GM21717 (cell line): Measurements from ENCODE around the gene DUOX1.
"Not testable (repeated sequence)": the region's sequence is repeated elsewhere in the genome, so short reads cannot be mapped to it uniquely, and the experiment has no call there.

ENCODE experiments used
- ATAC-seq: cut with Tn5 transposase; IDR thresholded peaks from one replicate; pipeline ENCODE4 v1.9.1; 2021; ENCODE audit warnings: mild to moderate bottlenecking, moderate library complexity; ENCODE audit not compliant: unreplicated experiment

The DUOX1 gene

DNA sequence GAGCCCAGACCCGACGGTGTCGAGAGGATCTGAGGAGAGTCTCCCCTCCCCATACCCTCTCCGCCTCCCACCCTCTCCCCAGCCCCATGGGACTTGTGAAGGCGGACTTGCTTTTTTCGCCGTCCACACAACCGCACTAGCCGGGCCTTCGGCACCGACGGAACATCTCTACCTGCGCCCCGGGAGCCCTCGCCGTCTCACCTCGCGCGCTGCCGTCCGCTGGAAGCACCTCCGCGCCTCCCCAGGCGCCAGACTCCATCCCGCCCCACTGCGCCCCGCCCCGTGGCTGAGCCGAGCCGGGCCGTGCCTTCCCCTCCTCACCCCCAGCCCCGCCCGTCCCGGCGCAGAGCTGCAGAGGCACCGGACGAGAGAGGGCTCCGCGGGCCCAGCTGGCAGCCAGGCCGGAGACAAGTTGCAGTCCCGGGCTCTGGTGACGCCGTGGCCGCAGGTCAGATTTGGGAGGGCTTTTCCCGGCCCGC is at the start of gene DUOX1, which contains the start of gene DUOXA1:
DUOX1 (plus strand) TSS at position 344 of the 479 bp plus-strand sequence. CDS start 1,973 bp downstream, outside the sequence.
DUOXA1 (minus strand) TSS at position 229 of the 479 bp plus-strand sequence. CDS start 6,865 bp downstream, outside the sequence.
- ATAC-seq: no peak

DNA sequence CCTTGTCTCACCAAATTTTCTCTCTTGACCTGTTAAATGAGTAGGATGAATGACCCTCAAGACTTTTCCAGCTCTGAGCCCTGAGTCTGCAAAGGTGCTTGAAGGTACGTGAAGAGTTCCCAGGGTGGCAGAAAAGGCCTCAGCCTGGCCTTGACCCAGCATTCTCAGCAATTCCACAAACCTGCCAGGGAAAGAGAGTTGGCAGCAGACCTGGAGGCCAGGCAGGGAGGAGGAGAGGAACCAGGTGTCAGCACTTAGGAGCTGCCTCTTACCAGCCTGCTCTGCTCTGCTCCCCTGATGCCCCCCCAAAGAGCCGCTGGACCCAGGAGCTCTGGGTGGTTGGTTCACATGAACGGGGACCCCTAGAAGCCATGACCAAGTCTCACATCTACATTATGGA is 49.2 kb upstream of the DUOX1 start:
- ATAC-seq: not testable (repeated sequence)

DNA sequence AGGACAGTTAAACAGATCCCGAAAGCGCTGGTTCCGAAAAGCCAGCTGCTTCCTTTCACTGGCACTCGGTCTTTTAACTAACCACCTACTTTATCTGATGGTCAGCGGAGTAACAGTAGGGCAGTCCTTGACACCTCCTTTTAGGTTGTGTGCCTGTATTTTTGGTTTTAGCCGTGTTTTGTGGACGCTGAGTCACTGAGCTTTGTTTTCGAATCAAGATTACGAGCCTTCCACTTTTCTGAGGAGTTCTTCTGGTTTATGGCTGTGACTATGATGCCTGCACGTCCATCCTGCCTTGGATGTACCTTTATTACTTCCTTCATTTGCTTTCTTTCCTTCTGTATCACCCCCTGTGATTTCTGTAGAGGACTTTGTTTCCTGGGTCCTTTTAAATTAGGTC is 47.4 kb upstream of the DUOX1 start:
- not testable (repeated sequence) for ATAC-seq

DNA sequence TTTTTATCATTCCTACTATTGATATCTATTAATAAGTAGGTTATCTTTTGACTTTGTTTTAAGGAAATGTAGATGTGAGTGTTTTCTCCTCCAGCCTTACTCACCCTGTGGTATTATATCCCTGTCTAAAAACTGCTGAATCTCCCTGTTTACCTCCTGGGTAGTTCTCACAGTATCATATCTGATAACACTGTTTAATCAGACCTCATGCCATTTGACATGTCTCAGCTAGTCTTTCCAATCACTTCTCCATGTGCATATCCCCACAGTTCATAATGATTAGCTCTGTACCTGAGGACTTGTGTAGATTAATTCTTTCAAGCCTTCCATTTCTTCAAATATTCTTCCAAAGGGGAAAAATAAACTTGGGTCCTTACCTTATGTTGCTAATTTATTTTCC is 46.6 kb upstream of the DUOX1 start:
- no peak for ATAC-seq

DNA sequence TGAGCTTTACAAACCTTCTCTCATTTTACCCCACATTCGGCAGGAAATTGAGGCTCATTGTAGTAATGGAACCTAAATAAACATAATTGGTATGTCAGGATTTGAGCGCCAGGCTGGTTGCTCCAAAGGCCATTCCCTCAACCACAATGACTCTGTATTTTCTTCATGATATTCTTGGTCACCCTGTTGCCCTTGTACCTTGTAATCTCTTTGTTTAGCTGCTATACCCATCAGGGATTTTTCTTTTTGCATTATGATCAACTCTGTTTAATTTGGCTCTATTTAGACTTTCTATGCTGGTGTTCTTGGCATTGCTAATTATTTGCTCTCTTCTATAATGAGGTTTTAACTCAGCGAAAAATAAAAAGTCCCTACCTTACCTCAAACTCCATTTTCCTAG is 45.6 kb upstream of the DUOX1 start:
- ATAC-seq: no peak

DNA sequence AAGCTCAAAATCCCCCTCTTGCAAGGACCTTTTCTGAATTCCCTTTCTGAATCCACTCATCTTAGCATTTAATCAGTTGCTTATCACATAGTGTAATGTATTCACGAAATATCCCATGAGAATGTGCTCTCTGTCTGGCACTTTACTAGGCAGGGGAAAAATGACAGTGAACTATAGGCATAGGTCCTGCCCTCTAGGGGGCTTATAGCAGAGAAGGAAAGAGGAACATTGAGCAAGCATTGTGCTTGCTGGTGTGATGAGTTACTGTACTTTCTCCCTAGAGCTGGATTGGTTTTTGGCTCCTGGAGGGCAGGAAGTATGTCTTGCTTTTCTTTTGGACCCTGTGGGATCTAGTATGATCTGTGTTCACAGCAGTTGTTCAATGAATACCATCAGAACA is 42.3 kb upstream of the DUOX1 start:
- ATAC-seq: no peak

DNA sequence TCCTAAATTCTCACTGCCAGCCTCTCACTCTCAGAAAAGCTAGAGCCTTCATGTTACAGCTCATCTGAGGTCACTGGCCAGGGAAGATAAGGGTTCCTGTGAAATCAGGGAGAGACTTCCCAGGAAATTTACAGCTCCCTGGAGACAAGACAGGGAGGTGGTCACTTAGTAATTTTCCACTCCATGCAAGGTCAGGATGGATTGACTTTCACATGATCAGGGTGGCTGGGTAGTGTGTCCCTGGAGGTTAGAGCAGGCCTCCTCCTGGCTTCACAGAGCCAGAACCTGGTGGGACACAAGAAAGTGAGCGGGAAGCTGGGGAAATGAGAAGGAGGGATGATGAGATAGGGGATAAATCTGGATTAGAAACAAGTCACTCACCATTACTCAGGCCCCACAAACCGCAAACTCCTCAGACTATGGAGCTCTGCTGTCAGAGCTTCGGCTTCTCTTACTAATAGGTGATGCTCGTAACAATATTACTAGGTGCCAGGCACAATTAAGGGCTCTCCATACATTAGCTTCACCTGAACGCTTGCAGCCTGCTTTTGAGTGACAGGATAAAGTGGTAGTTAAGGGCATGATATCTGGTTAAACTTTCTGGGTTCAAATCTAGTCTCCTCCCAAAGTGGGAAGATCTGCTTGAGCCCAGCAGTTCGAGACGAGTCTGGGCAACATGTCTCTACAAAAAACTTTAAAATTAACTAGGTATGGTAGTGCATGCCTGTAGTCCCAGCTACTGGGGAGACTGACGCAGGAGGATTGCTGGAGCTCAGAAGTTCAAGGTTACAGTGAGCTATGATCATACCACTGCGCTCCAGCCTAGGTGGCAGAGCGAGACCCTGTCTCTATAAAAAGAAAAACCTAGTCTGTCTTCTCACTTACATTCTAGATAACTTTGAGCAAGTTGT is 40.7 kb upstream of the DUOX1 start:
- no peak for ATAC-seq

DNA sequence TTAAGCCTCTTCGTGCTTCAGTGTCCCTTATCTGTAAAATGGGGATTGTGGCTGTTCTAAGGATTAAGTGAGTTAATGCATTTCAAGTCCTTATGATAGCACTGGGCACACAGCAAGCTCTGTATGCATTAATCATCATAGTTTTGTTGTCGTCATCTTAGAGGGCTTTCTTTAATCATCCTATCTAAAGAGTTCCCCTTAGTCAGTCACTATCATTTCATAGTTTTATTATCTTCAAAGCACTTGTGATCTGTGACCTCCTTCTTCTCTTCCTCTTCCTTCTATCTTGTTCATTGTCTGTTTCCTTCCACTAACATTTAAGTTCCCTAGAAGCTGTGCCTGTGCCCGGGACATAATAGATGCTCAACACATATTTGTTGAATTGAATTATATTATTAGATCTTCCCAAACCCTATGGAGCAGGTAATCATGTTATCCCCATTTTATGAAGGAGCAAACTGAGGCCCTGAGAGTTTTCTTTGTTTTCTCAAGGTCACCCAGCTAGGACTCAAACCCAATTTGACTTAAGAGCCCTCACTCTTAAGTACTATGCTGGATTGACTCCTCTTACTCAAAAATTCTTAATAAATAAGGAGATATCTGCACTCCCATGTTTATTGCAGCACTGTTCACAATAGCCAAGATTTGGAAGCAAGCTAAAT is 40.0 kb upstream of the DUOX1 start:
- ATAC-seq: no peak

DNA sequence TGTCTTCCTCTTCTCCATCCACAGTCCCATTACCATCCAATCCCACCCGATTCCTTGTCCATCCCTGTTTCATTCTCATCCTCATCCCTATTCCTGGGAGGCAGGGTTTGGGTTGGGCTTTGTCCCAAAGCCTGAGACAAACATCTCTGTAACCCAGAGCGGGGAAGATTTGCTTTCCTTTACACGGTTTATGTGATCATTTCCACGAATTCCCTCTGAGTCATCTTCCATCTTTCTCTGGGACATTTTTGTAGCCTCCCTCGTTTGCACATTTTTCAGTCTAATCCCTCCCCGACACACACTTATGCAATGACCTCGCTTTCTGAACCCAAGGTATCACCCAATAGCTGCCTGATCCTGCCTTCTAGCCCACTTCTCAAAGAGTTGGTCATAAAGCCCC is 38.6 kb upstream of the DUOX1 start:
- ATAC-seq: no peak

DNA sequence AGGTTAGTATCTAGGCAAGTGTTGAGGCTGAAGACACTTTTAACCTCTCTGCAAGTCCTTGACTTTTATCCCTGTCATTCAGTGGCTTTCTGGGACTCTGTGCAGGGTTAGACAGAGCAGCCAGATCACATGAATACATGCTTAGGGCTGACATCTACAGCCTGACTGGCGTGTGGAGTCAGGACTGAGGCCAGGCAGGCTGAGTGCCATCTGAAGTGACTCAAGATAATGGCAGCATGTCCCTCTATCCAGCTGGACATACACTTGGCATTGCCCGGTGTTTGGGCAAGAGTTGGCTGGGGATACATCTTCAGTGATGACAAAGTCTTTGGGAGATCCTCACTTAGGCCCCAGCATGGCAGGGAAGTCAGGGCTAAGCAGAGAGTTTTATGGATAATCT is 38.2 kb upstream of the DUOX1 start:
- ATAC-seq: no peak

DNA sequence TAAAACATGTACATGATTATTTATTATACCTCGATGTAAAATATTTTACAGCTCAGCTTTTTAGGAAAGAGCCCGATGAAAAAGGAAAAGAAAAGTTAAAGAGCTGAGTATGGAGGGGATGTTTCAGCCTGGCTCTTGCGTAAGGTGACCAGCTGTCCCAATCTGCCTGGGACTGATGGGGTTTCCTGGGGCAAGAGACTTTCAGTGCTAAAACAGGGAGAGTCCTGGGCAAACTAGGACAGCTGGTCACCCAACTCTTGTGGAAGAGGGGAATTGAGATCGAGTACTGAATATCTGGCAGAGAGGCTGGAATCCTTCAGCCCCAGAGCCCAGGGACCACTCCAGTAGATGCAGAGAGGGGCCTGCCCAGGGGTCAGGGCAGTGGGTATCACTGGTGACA is 36.8 kb upstream of the DUOX1 start:
- no peak for ATAC-seq

DNA sequence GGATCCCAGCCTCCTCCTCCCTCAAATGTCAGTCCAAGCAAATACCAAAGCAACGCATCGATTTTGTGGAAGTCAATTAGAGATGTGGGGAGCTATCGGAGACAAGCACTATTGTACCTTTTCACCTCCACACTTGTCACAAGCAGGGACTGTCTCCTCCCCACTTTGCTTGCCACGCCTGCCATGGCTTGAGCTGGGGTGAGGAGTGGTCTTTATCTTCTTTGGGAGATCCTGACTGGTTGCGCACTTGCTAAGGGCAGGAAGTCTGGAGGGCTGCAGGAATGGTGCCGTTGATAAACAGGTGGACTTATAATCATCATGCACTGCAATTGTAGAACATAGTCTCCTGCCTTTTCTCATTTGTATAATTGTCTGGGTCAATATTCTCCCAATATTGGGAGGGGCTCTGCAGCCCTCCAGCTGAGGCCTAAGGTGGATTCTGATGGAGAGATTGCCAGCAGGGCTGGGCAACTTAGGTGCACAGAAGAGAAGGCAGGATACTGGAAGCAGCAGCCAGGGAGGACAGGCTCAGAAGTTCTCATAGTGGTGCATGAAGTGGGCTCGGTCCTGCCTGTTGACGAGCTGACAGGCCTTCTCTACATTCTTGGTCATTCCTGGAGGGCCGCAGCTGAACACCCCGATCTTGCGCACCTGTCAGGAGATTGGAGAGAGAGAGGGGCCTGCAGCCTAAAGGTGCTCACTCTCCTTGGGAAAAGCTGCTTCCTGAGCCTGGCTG is 36.0 kb upstream of the DUOX1 start:
- no peak for ATAC-seq

DNA sequence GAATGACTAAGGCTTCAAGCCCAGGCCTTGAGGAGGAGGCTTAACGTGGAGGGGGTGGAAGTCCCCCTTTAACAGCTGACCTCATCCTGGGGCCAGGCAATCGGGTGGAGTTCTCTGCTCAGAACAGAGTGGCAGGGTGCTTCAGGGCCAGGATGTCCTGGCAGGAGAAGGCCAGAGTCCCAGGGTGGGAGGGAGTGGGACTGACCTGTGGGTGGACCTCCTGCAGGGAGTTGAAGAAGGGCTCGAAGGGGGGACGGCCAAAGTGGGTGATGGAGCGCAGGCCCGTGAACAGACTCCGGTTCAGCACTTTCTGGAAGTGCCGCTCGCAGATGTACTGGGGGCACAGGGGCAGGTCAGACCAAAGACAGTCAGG is 35.5 kb upstream of the DUOX1 start:
- ATAC-seq: no peak

DNA sequence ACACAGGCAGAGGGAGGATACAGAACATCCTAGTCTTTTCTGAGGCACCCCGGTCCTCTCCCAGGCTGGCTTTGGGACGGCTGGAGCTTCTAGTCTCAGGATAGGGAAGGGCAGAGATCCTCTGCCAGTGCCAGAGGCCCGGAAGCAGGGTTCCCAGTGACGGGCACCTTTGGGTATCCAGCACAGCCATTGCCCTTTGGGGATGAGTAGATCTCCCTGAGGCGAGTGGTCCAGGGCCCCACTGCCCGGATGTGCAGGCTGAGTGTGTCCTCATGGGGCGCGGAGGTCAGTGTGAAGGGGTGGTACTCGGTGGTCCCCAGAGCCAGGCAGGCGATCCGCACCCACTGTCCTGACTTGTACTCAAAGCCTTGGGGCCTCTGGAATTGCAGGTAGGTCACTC is 34.1 kb upstream of the DUOX1 start:
- no peak for ATAC-seq

DNA sequence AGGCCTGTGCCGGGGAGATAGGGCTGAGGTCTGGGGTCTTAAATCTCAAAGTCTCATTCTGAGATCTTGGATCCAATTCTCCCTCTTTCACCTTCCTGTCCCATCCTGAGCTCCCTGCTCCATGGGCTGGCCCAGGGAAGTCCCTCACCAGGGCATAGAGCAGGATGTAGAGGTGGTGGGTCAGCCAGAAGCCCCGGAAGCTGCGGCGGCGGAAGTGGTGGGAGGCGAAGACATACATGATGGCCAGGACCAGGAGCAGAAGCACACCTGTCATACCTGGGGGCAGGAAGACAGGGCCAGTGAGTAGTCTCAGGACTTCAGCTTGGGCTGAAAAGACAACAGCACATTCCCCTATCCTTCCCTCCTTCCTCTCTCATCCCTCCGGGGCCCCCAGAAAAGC is 32.3 kb upstream of the DUOX1 start:
- ATAC-seq: no peak

DNA sequence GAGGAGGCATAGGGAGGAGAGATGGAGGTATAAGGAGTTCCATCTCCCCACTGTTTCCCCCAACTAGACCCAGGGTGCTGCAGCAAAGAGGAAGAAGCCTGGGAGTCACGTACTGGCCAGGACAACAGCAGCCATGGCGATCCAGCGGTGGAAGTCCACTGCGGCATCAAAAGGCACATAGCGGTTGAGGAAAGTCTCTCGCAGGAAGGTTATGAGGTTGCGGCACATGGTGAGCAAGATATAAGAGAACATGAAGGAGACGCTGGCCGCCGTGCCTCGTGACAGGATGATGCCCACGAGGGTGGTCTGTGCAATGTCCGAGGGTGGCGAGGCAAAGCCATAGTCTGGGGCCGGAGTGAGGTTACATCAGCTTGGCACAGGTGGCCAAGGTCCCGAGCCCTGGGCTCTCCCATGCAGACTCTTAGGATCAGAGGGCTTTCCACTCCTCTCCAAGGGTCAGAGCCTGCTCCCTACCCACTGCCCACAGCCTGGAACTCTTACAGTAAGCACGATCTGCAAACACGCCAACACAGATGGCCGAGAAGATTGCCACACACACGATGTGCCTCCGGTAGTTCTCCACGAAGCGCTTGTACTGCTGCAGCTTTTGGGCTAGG is 30.1 kb upstream of the DUOX1 start:
- ATAC-seq: no peak

DNA sequence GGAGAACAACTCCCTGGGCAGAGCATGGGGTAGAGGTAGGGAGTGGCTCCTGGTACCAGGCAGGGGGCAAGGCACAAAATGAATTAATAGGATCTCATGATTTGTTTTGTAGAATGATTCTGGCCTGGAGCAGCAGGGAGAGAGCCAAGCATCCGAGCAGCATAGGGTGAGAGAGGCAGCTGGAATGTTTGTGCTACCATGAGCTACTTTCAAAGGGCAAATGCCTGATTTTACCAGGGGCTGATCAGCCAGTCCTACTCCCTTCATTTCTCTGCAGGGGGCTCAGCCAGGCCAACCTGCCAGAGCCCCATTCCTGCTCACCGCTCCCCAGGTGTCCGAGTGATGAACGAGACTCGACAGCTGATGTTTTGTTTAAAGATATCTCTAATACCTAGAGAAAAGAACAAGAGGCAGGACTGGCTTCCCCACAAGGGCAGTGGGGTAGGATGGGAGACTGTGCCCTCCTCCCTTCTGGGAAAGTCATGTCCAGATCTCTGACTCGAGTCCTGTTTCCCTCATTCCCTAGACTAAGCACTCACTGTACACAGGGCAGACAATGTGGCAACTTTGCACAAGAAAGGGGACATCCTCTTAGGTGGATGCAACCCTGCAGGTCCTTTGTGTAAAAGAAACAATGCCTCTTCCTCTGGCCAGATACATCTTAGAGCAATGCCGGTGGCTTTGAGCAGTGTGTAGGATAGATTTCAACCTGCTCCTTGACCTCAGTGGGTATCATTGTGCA is 28.7 kb upstream of the DUOX1 start:
- no peak for ATAC-seq

DNA sequence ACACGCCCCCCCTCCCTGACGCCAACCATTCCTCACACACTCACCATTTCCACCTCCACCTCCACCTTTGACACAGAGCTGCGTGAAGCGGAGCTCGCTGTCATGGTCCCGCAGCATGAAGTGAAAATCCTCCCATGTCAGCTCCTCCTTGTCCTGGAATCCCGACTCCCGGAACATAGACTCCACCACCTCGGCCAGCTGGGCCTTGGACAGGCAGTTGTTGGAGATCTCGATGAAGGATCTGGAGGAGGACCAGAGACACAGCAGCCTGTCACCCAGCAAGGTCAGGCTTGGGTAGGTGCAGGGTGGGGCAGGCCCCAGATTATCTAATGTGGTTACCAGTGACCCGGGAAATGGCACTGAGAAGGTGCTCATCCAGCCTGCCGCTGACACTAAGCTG is 28.0 kb upstream of the DUOX1 start:
- ATAC-seq: no peak

DNA sequence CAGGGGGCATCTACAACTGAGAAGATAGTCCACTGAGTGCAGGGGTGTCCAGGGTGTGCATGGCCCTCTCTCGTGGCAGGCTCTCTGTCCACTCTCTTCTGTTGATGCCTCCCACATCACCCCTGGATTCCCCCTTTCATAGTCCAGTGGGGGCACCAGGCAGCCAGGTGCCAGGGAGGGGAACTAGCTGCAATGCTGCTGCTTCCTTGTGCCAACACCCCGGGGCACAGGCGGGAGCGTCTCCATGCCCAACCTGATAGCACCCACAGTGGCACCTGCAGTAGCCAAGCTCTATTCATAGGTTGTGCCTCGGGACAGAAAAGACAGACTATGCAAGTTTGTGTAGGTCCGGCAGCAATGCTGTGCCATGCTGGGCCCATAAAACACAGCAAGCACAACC is 27.6 kb upstream of the DUOX1 start:
- ATAC-seq: no peak

DNA sequence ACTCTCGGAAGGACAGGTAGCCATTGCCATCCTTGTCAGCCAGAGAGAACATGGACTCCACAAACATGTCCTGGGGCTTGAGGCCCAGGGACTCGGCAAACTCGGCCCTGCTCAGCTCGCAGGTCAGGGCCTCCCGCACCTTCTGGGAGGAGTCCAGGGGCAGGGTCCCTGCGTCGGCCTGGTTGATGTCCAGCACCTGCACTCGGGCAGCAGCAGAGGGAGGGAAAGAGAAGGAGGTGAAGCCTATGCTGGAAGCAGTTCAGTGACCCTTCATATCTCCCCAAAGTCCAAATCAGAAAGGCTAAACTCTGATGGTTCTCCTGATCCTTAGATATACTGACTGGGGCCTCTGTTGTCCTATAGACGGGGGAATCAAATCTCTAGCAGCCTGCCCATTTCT is 25.6 kb upstream of the DUOX1 start:
- ATAC-seq: not testable (repeated sequence)
